ENCODE measurements around the gene RETNLB. TPM values are rescaled to one million over a fixed set of nuclear protein-coding genes. Genes with fewer than 3 reads are reported as not detected.

RETNLB gene
- total RNA-seq, 1 donor from 2014 or later, result not detected

- ATAC-seq (ENCODE audit: low read depth) (no peak), DNase-seq (no peak)
- no peaks in the 10 kb centered on the region for H3K36me3 Mint-ChIP-seq (ENCODE audit: low read depth)
- CTCF ChIA-PET, result no interaction called here
- intact Hi-C loops (cut with micrococcal nuclease), result no loop called here
- H3K27ac Mint-ChIP-seq, result no peak overlapping the region
- H3K27me3 Mint-ChIP-seq, result peaks cover 12% of the 10 kb centered on the region
- no peaks in the 10 kb centered on the region for H3K9me3 Mint-ChIP-seq
- no peak for TF ChIP-seq CTCF (IDR thresholded peaks at IDR 0.05)
- no peaks in the 10 kb centered on the region for H3K4me1 Mint-ChIP-seq
- no peak overlapping the region for H3K4me3 Mint-ChIP-seq
- POLR2A ChIA-PET, result no interaction called here
Observed at GRCh38 chr3:108713009-108713516, 44.1 kb downstream of the RETNLB start.

Other genes with a start within 250 kb of the RETNLB start
- 0.02 and 0.09 TPM in 2 replicates for gene MYH15, start 246.8 kb downstream of the RETNLB start, total RNA-seq
- gene CIP2A, start 168.0 kb downstream of the RETNLB start, total RNA-seq, result 11.3 and 13.1 TPM in 2 replicates
- 15.5 and 16.7 TPM in 2 replicates for gene DZIP3, start 167.7 kb downstream of the RETNLB start, total RNA-seq
- not detected in 2 replicates for gene TRAT1, start 65.4 kb upstream of the RETNLB start, total RNA-seq
- gene GUCA1C, start 196.5 kb upstream of the RETNLB start, total RNA-seq, result not detected in 2 replicates